Stimulated activated CD4-positive, alpha-beta T cell treated with anti-CD3 and anti-CD28 coated beads, Interleukin-2, amount 100 ng/mL, for 24 hours (primary cell): ENCODE data around the gene CHMP6.
A peak's percentile ranks its signal among the peaks of the same experiment; 100 is the strongest.
"Not testable (repeated sequence)": the region's sequence is repeated elsewhere in the genome, so short reads cannot be mapped to it uniquely, and the experiment has no call there.

Source experiments
- DNase-seq, 2 donors: peaks; one replicate each; pipeline ENCODE4 v3.0.0-alpha.2; 2020

The CHMP6 gene

GRCh38 chr17:81016575-81016974 lies 24.9 kb downstream of the CHMP6 start:
- no peak for DNase-seq

GRCh38 chr17:81017330-81017729 lies 25.7 kb downstream of the CHMP6 start:
- not testable (repeated sequence) for DNase-seq

- DNase-seq, result peak in 1 of 2 donors; percentile 34
These were observed 26.6 kb downstream of the CHMP6 start for GRCh38 chr17:81018044-81018802.

GRCh38 chr17:81019563-81020442 lies 28.2 kb downstream of the CHMP6 start:
- no peak for DNase-seq

GRCh38 chr17:81020443-81020766 lies 28.8 kb downstream of the CHMP6 start:
- no peak for DNase-seq

- DNase-seq, result no peak
These were observed 29.3 kb downstream of the CHMP6 start for GRCh38 chr17:81020767-81021497.

- no peak for DNase-seq
These were observed 30.1 kb downstream of the CHMP6 start for GRCh38 chr17:81021531-81022343.

GRCh38 chr17:81022344-81022676 lies 30.7 kb downstream of the CHMP6 start:
- no peak for DNase-seq

GRCh38 chr17:81025065-81025740 lies 33.6 kb downstream of the CHMP6 start:
- no peak for DNase-seq

GRCh38 chr17:81025741-81026129 lies 34.1 kb downstream of the CHMP6 start:
- no peak for DNase-seq

- DNase-seq, result no peak
These were observed 34.8 kb downstream of the CHMP6 start for GRCh38 chr17:81026266-81027036.

- DNase-seq, result no peak
These were observed 35.4 kb downstream of the CHMP6 start for GRCh38 chr17:81027038-81027437.

GRCh38 chr17:81027591-81028505 lies 36.2 kb downstream of the CHMP6 start:
- DNase-seq, result peak in 1 of 2 donors; percentile 33

GRCh38 chr17:81028506-81028858 lies 36.8 kb downstream of the CHMP6 start:
- no peak for DNase-seq

- no peak for DNase-seq
These were observed 38.2 kb downstream of the CHMP6 start for GRCh38 chr17:81029859-81030258.

GRCh38 chr17:81030312-81030711 lies 38.7 kb downstream of the CHMP6 start:
- not testable (repeated sequence) for DNase-seq

GRCh38 chr17:81030741-81031565 lies 39.3 kb downstream of the CHMP6 start:
- DNase-seq, result no peak

- no peak for DNase-seq
These were observed 40.2 kb downstream of the CHMP6 start for GRCh38 chr17:81031566-81032550.
